Measurements from ENCODE around the gene PINK1. TPM values are rescaled to one million over a fixed set of nuclear protein-coding genes. Genes with fewer than 3 reads are reported as not detected.

Gene PINK1
- total RNA-seq, 1 experiment from 2014 or later = 17.0 TPM

DNA sequence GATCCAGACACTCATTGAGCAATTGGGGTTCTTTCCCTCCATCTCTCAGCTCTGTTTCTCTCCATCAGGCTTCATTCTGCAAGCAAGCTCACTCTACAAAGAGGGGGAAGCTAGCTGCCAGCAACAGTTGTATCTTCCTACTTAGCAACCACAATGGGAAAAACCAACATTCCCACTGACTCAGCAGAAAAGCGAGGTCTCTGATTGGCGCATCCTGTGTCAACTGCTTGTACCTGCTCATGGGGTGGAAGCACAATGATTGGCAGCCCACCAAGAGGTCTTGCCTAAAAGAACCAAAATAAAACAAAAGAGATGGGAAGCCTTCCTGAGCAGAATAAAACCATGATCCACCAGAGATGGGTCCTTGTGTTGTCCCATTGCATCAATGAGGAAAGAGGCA is 48.4 kb upstream of the PINK1 start:
- no peaks in the 10 kb centered on the region for H3K36me3 Mint-ChIP-seq (ENCODE audit: insufficient read depth in 1 of 3, low read depth in 3 of 3)
- Histone ChIP-seq H3K23me2 (ENCODE audit: insufficient read length, low read depth, low read length, poor library complexity, severe bottlenecking) (no peaks in the 10 kb centered on the region), H3K79me2 (ENCODE audit: insufficient read depth, low read length) (no peaks in the 10 kb centered on the region), H3K4me2 (ENCODE audit: insufficient read depth, insufficient read length, low read length) (no peak overlapping the region), H3K4me1 (ENCODE audit: insufficient read depth, low read length) (no peaks in the 10 kb centered on the region), H2BK20ac (ENCODE audit: low read depth, low read length, poor library complexity, severe bottlenecking) (no peak overlapping the region), H3K9me3 (ENCODE audit: control insufficient read depth, low read depth, low read length) (no peaks in the 10 kb centered on the region), H4K20me1 (ENCODE audit: control insufficient read depth, insufficient read depth, insufficient read length) (peaks cover 2% of the 10 kb centered on the region), H3K18ac (ENCODE audit: insufficient read length, low read depth, low read length) (no peak overlapping the region), H4K8ac (replicated peaks; ENCODE audit: insufficient read length, low read depth, low read length) (no peak overlapping the region), H3K23ac (ENCODE audit: insufficient read length, low read depth, low read length) (no peak overlapping the region), H3K27me3 (ENCODE audit: insufficient read depth, low read length) (no peaks in the 10 kb centered on the region), H2BK120ac (ENCODE audit: low read depth, low read length, poor library complexity, severe bottlenecking) (no peak overlapping the region), H3K79me1 (ENCODE audit: insufficient read depth, low read depth, low read length, poor library complexity, severe bottlenecking) (no peaks in the 10 kb centered on the region), H3K56ac (ENCODE audit: insufficient read length, low read depth, low read length) (no peak overlapping the region), H2BK15ac (ENCODE audit: low read depth, low read length) (no peak overlapping the region), H2BK5ac (ENCODE audit: insufficient read length, low read length) (no peak overlapping the region), H2AK5ac (ENCODE audit: insufficient read length, low read length) (no peak overlapping the region), H4K5ac (ENCODE audit: insufficient read length, low read depth, low read length) (no peak overlapping the region), H3K14ac (ENCODE audit: insufficient read depth, low read length) (no peak overlapping the region), H3T11ph (ENCODE audit: low read length) (no peak overlapping the region), H4K91ac (ENCODE audit: insufficient read length, low read depth, low read length) (no peak overlapping the region), H3K9ac (ENCODE audit: extremely low read depth, insufficient read length, low read length) (no peak overlapping the region), H2BK12ac (ENCODE audit: insufficient read length, low read depth, low read length) (no peak overlapping the region), H3K27ac (ENCODE audit: insufficient read length, low read depth, low read length) (no peak overlapping the region), H3K4ac (ENCODE audit: low read depth, low read length) (no peak overlapping the region), H2AFZ (ENCODE audit: low read length) (no peak overlapping the region)
- no peaks in the 10 kb centered on the region; a peak in 2 of 5 replicates for H3K9me3 Mint-ChIP-seq
- H3K4me1 Mint-ChIP-seq = peaks cover 22 to 26% of the 10 kb centered on the region in 2 experiments
- WGBS (ENCODE audit: extremely low coverage, insufficient read length, low lambda C conversion rate) = no CpG with 5 or more reads among the region's 2 CpGs
- H3K27me3 Mint-ChIP-seq (ENCODE audit: low read depth) = peaks cover 12% of the 10 kb centered on the region
- H3K27ac Mint-ChIP-seq = peak overlapping the region in 2 of 3 experiments; percentile 19 to 44; a peak in 2 of 7 replicates
- TF ChIP-seq, protein P1, sequence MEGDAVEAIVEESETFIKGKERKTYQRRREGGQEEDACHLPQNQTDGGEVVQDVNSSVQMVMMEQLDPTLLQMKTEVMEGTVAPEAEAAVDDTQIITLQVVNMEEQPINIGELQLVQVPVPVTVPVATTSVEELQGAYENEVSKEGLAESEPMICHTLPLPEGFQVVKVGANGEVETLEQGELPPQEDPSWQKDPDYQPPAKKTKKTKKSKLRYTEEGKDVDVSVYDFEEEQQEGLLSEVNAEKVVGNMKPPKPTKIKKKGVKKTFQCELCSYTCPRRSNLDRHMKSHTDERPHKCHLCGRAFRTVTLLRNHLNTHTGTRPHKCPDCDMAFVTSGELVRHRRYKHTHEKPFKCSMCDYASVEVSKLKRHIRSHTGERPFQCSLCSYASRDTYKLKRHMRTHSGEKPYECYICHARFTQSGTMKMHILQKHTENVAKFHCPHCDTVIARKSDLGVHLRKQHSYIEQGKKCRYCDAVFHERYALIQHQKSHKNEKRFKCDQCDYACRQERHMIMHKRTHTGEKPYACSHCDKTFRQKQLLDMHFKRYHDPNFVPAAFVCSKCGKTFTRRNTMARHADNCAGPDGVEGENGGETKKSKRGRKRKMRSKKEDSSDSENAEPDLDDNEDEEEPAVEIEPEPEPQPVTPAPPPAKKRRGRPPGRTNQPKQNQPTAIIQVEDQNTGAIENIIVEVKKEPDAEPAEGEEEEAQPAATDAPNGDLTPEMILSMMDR (conservative IDR thresholded peaks at IDR 0.05) = no peak
- DNase-seq = peak; percentile 59
- H3K4me3 Mint-ChIP-seq = no peak overlapping the region
